Tibial nerve (tissue), 4 donors: ENCODE data around the gene ANOS1.
"Not testable (repeated sequence)": the region's sequence is repeated elsewhere in the genome, so short reads cannot be mapped to it uniquely, and the experiment has no call there.

Experiments used
- CTCF ChIP-seq, 5 experiments: fragments of 200-600 bp in 3 of 5; fragments of 450-650 bp in 2 of 5; sonication (generic) in 3 of 5; IDR thresholded peaks; one replicate each; pipeline ENCODE4 v1.5.1; 2016 to 2019; ENCODE audit warnings: antibody characterized with exemption in 5 of 5, mild to moderate bottlenecking in 3 of 5, moderate library complexity in 2 of 5
- EP300 ChIP-seq, 2 donors: sonication (generic); formaldehyde crosslinking; IDR thresholded peaks; one replicate each; pipeline ENCODE4 v1.6.1; 2017; ENCODE audit warnings: antibody characterized with exemption in 2 of 2, mild to moderate bottlenecking in 1 of 2
- POLR2A ChIP-seq, 2 donors: fragments of 450-650 bp; IDR thresholded peaks; one replicate each; pipeline ENCODE4 v1.6.1; 2017; ENCODE audit warnings: antibody characterized with exemption in 2 of 2, mild to moderate bottlenecking in 2 of 2, moderate library complexity in 2 of 2

- TF ChIP-seq CTCF, POLR2A, EP300 (IDR thresholded peaks at IDR 0.05): not testable (repeated sequence)
Measured at GRCh38 chrX:8758706-8759105, 26.8 kb upstream of the ANOS1 start.
